ENCODE measurements around the gene OFD1. TPM values are rescaled to one million over a fixed set of nuclear protein-coding genes. Genes with fewer than 3 reads are reported as not detected.

The OFD1 gene
- total and polyA plus RNA-seq, 2 of the 8 experiments (the other 6 are each of a cell fraction or from before 2014, with no cell fraction given), result 8.0 to 23.4 TPM

DNA sequence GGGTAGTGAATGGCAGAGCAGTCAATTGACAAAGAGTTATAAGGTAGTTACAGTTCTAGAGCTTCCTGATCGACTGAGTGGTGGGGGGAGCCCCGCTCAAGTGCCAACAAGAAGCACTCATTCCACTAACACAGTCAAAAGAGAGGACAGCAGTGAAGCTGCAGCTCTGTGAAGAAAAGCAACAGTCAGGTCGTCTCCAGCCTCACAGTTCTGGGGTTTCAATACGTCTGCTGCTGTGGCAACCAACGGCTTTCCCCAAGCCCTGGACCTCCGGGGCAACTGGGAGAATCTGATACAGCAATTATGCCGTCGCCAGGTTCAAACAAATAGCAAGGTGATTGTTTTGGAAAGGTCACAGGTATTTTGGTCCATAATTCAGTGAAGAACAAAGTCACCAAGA lies 51.5 kb downstream of the OFD1 start:
- Histone ChIP-seq H2BK5ac (ENCODE audit: low read depth, low read length) (no peak overlapping the region), H3K23ac (ENCODE audit: insufficient read length) (no peak overlapping the region), H4K91ac (replicated peaks; ENCODE audit: insufficient read length, low read length) (no peak overlapping the region), H3K4me3 (ENCODE audit: extremely low read depth in 1 of 4, insufficient read depth in 2 of 4, low read depth in 3 of 4, low read length in 4 of 4) (no peak overlapping the region), H3K9ac (replicated peaks in 1 of 4; ENCODE audit: extremely low read depth in 1 of 4, low read depth in 3 of 4, low read length in 3 of 4) (no peak overlapping the region), H3K79me2 (ENCODE audit: control insufficient read depth in 1 of 2, insufficient read depth in 2 of 2, low read length in 2 of 2) (no peaks in the 10 kb centered on the region; a peak in 1 of 4 replicates), H4K8ac (ENCODE audit: extremely low read depth, insufficient read depth, low read length) (no peak overlapping the region), H3K27me3 (replicated peaks in 1 of 4; ENCODE audit: control insufficient read depth in 3 of 4, extremely low read depth in 1 of 4, insufficient read depth in 3 of 4, low read length in 3 of 4) (no peaks in the 10 kb centered on the region), H3K4me1 (replicated peaks in 1 of 4; ENCODE audit: control insufficient read depth in 3 of 4, insufficient read depth in 4 of 4, low read length in 3 of 4) (no peaks in the 10 kb centered on the region; a peak in 1 of 7 replicates), H2BK120ac (replicated peaks; ENCODE audit: low read depth, low read length) (no peak overlapping the region), H3K36me3 (ENCODE audit: control insufficient read depth in 2 of 4, insufficient read depth in 4 of 4, low read length in 3 of 4) (peaks cover 2 to 26% (median 9%) of the 10 kb centered on the region in 4 experiments; a peak in 6 of 8 replicates), H3K9me3 (ENCODE audit: insufficient read depth in 2 of 2, low read depth in 1 of 2, low read length in 1 of 2) (no peaks in the 10 kb centered on the region), H2BK12ac (ENCODE audit: low read depth, low read length) (no peak overlapping the region), H3K14ac (ENCODE audit: insufficient read length) (no peak overlapping the region), H3K23me2 (ENCODE audit: low read depth, low read length) (no peaks in the 10 kb centered on the region), H3K18ac (ENCODE audit: extremely low read depth, low read length) (no peak overlapping the region), H3K56ac (replicated peaks; ENCODE audit: insufficient read length, low read depth, low read length) (no peak overlapping the region), H4K5ac (ENCODE audit: insufficient read length, low read depth, low read length) (no peak overlapping the region), H3K4me2 (ENCODE audit: insufficient read depth in 1 of 2, low read depth in 2 of 2, low read length in 2 of 2) (no peak overlapping the region), H2AK5ac (ENCODE audit: low read depth, low read length) (no peak overlapping the region), H2BK20ac (ENCODE audit: low read length) (no peak overlapping the region), H2AFZ (ENCODE audit: low read length) (no peak overlapping the region), H3K4ac (replicated peaks; ENCODE audit: insufficient read length, low read depth, low read length) (no peak overlapping the region), H2BK15ac (ENCODE audit: low read length) (no peak overlapping the region), H3K79me1 (ENCODE audit: low read depth, low read length) (no peaks in the 10 kb centered on the region), H4K20me1 (replicated peaks in 1 of 2; ENCODE audit: control insufficient read depth in 1 of 2, insufficient read depth in 2 of 2, low read length in 2 of 2) (no peaks in the 10 kb centered on the region), H3K27ac (ENCODE audit: low read depth, low read length) (no peak overlapping the region)
- no peak for TF ChIP-seq GTF2F1 (IDR thresholded peaks at IDR 0.05; ENCODE audit: borderline replicate concordance, low read depth, low read length)
- no peak for DNase-seq (ENCODE audit: low read depth in 1 of 2, low spot score in 2 of 2)
- 86% methylated on average over 6 of the region's 8 CpGs; no CpG with 5 or more reads in 1 of the 2 experiments for WGBS, 2 experiments (ENCODE audit: extremely low coverage in 1 of 2, insufficient coverage in 1 of 2, insufficient read length in 1 of 2, insufficient replicate concordance in 2 of 2, low coverage in 1 of 2, low lambda C conversion rate in 2 of 2, missing lambda C conversion rate in 1 of 2)
- ChIA-PET POLR2A (ENCODE audit: partially characterized antibody) (no interaction called here), CTCF (ENCODE audit: partially characterized antibody) (no interaction called here)
- FAIRE-seq, result no peak

All from H1 (cell line).